Renal cortical epithelial cell (primary cell): ENCODE measurements around the gene TNFAIP2. TPM values are rescaled to one million over a fixed set of nuclear protein-coding genes. Genes with fewer than 3 reads are reported as not detected.

Experiments used
- DNase-seq: peaks from one replicate; pipeline ENCODE4 v3.0.0-alpha.2; 2011; ENCODE audit warnings: low read depth
- total RNA-seq: library from RNA; depleted of rRNA; stranded (reverse); fragments of >200 nt; gene quantifications from 2 replicates; pipeline ENCODE4 v1.2.3, GENCODE V29; 2014

Gene TNFAIP2
- total RNA-seq, 1 donor from 2014 or later, result 530 TPM

- DNase-seq, result no peak
Observed at GRCh38 chr14:103122585-103122946, 695 bp upstream of the TNFAIP2 start.

- no peak for DNase-seq
Observed at GRCh38 chr14:103123634-103124500, 606 bp downstream of the TNFAIP2 start.

- no peak for DNase-seq
Observed at GRCh38 chr14:103124501-103125001, 1.3 kb downstream of the TNFAIP2 start.

GRCh38 chr14:103125098-103126070 is 2.1 kb downstream of the TNFAIP2 start:
- DNase-seq, result no peak

GRCh38 chr14:103126088-103126872 is 3.0 kb downstream of the TNFAIP2 start:
- no peak for DNase-seq

- DNase-seq, result no peak
Observed at GRCh38 chr14:103126873-103127304, 3.6 kb downstream of the TNFAIP2 start.

- no peak for DNase-seq
Observed at GRCh38 chr14:103127356-103127755, 4.1 kb downstream of the TNFAIP2 start.

- no peak for DNase-seq
Observed at GRCh38 chr14:103127861-103128598, 4.8 kb downstream of the TNFAIP2 start.

- DNase-seq, result no peak
Observed at GRCh38 chr14:103128631-103129300, 5.5 kb downstream of the TNFAIP2 start.

GRCh38 chr14:103129301-103130016 is 6.2 kb downstream of the TNFAIP2 start:
- DNase-seq, result no peak

- DNase-seq, result no peak
Observed at GRCh38 chr14:103130017-103130764, 6.9 kb downstream of the TNFAIP2 start.

GRCh38 chr14:103130965-103131364 is 7.7 kb downstream of the TNFAIP2 start:
- no peak for DNase-seq

- DNase-seq, result no peak
Observed at GRCh38 chr14:103131580-103131979, 8.3 kb downstream of the TNFAIP2 start.

GRCh38 chr14:103132381-103133209 is 9.3 kb downstream of the TNFAIP2 start:
- no peak for DNase-seq

- no peak for DNase-seq
Observed at GRCh38 chr14:103133210-103134140, 10.2 kb downstream of the TNFAIP2 start.

- no peak for DNase-seq
Observed at GRCh38 chr14:103134405-103134804, 11.1 kb downstream of the TNFAIP2 start.

- no peak for DNase-seq
Observed at GRCh38 chr14:103134919-103135318, 11.7 kb downstream of the TNFAIP2 start.
